Fibroblast of lung (primary cell): ENCODE measurements around the gene PTF1A. TPM values are rescaled to one million over a fixed set of nuclear protein-coding genes. Genes with fewer than 3 reads are reported as not detected.

Source experiments
- DNase-seq, 2 donors: peaks; one replicate each; pipeline versions ENCODE4 v3.0.0 to v3.0.0-alpha.2; 2010; ENCODE audit warnings: low read depth in 2 of 2
- H2AFZ ChIP-seq: 2 replicates; pipeline ENCODE4 v1.5.1; 2012; ENCODE audit warnings: low read length, control low read depth, inconsistent platforms
- H3K27ac ChIP-seq: 2 replicates; pipeline ENCODE4 v1.5.1; 2011; ENCODE audit warnings: low read length, control low read depth; ENCODE audit not compliant: insufficient read depth
- H3K27me3 ChIP-seq: 2 replicates; pipeline ENCODE4 v1.5.1; 2011; ENCODE audit warnings: mild to moderate bottlenecking, low read length; ENCODE audit not compliant: control insufficient read depth, insufficient read depth
- H3K36me3 ChIP-seq: 2 replicates; pipeline ENCODE4 v1.5.1; 2011; ENCODE audit warnings: low read length; ENCODE audit not compliant: control insufficient read depth, insufficient read depth
- H3K4me1 ChIP-seq: 2 replicates; pipeline ENCODE4 v1.5.1; 2011; ENCODE audit warnings: low read length; ENCODE audit not compliant: control insufficient read depth, insufficient read depth; ENCODE audit errors: extremely low read depth
- H3K4me2 ChIP-seq: 2 replicates; pipeline ENCODE4 v1.5.1; 2011; ENCODE audit warnings: low read length, control low read depth; ENCODE audit not compliant: insufficient read depth; ENCODE audit errors: extremely low read depth
- H3K4me3 ChIP-seq, 4 experiments: fragments of 200-600 bp in 1 of 4; sonication (generic) in 1 of 4; replicated peaks in 1 of 4; 2 replicates each; pipeline ENCODE4 v1.5.1; 2011 to 2016; ENCODE audit warnings: low read length in 4 of 4, low read depth in 3 of 4, mild to moderate bottlenecking in 3 of 4, control low read depth in 2 of 4, inconsistent platforms in 1 of 4, mixed read lengths in 1 of 4; ENCODE audit not compliant: insufficient read depth in 1 of 4; ENCODE audit errors: control extremely low read depth in 1 of 4
- H3K79me2 ChIP-seq: 2 replicates; pipeline ENCODE4 v1.5.1; 2012; ENCODE audit warnings: mild to moderate bottlenecking, low read length, inconsistent platforms; ENCODE audit not compliant: control insufficient read depth, insufficient read depth
- H3K9ac ChIP-seq: 2 replicates; pipeline ENCODE4 v1.5.1; 2011; ENCODE audit warnings: mild to moderate bottlenecking, low read length, control low read depth; ENCODE audit not compliant: insufficient read depth
- H3K9me3 ChIP-seq: 2 replicates; pipeline ENCODE4 v1.5.1; 2012; ENCODE audit warnings: low read depth, low read length; ENCODE audit not compliant: control insufficient read depth, insufficient read depth
- H4K20me1 ChIP-seq: 2 replicates; pipeline ENCODE4 v1.5.1; 2011; ENCODE audit warnings: low read length; ENCODE audit not compliant: control insufficient read depth, insufficient read depth; ENCODE audit errors: extremely low read depth
- EZH2 ChIP-seq: IDR thresholded peaks from 2 replicates; pipeline ENCODE4 v1.5.1; 2012; ENCODE audit warnings: low read length, control low read depth, mild to moderate bottlenecking; ENCODE audit errors: missing control alignments
- polyA plus RNA-seq, 2 donors: library from polyadenylated mRNA; depleted of rRNA in 1 of 2; stranded (reverse) in 1 of 2; unstranded in 1 of 2; fragments of >200 nt; gene quantifications; 2 replicates each; pipeline ENCODE4 v1.2.1, GENCODE V29; 2011 to 2012; ENCODE audit warnings: missing spikeins in 1 of 2
- total RNA-seq: library from RNA; depleted of rRNA; stranded (reverse); fragments of >200 nt; gene quantifications from 2 replicates; pipeline ENCODE4 v1.2.1, GENCODE V29; 2014
- TF ChIP-seq, protein P1 (sequence below), 2 donors: IDR thresholded peaks in 1 of 2; conservative IDR thresholded peaks in 1 of 2; 1 replicate in 1 of 2; 2 replicates in 1 of 2; pipeline ENCODE4 v1.5.1; 2011 to 2012; ENCODE audit warnings: low read length in 2 of 2, control low read depth in 1 of 2, inconsistent platforms in 1 of 2, low read depth in 1 of 2, mild to moderate bottlenecking in 1 of 2

Gene PTF1A
- total and polyA plus RNA-seq, 2 donors (not counting 1 experiment from before 2014, with no cell fraction given), result not detected

DNA sequence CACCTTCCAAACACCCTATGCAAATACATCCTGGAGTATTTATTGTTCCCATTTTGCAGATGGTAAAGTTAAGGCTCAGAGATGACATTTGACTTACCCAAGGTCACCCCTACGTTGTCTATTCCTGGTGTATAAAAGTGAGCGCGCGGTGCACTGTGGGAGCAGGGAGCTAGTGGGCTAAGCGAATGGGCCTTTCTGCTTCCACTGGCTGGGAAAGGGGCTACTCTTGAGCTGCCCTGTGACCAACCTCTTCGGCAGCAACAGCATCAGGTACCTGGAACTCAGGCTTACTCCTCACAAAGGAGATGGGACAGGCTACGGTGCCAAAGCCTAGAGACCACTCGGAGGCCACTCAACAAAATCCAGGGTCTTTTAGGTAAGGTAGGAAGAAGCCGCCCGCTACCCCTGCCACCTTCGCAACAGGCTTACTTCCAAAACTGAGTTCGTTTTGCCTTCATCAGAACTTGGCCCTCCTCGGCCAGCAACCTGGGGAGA is 2.4 kb downstream of the PTF1A start:
- H3K4me3 ChIP-seq, result no peak overlapping the region
- DNase-seq, result no peak
- H3K4me1 ChIP-seq, result no peaks in the 10 kb centered on the region
- no peak overlapping the region for H2AFZ ChIP-seq
- H3K9ac ChIP-seq, result no peak overlapping the region
- H3K27ac ChIP-seq, result no peak overlapping the region
- H3K9me3 ChIP-seq, result no peaks in the 10 kb centered on the region
- no peaks in the 10 kb centered on the region for H4K20me1 ChIP-seq
- H3K27me3 ChIP-seq, result peaks cover 31% of the 10 kb centered on the region
- H3K36me3 ChIP-seq, result no peaks in the 10 kb centered on the region
- no peaks in the 10 kb centered on the region for H3K79me2 ChIP-seq
- peak; percentile 53 for TF ChIP-seq EZH2
- TF ChIP-seq, protein P1, sequence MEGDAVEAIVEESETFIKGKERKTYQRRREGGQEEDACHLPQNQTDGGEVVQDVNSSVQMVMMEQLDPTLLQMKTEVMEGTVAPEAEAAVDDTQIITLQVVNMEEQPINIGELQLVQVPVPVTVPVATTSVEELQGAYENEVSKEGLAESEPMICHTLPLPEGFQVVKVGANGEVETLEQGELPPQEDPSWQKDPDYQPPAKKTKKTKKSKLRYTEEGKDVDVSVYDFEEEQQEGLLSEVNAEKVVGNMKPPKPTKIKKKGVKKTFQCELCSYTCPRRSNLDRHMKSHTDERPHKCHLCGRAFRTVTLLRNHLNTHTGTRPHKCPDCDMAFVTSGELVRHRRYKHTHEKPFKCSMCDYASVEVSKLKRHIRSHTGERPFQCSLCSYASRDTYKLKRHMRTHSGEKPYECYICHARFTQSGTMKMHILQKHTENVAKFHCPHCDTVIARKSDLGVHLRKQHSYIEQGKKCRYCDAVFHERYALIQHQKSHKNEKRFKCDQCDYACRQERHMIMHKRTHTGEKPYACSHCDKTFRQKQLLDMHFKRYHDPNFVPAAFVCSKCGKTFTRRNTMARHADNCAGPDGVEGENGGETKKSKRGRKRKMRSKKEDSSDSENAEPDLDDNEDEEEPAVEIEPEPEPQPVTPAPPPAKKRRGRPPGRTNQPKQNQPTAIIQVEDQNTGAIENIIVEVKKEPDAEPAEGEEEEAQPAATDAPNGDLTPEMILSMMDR (conservative IDR thresholded peaks at IDR 0.05 in 1 of 2, IDR thresholded peaks at IDR 0.05 in 1 of 2; ENCODE audit: low read depth in 1 of 2, low read length in 2 of 2), result no peak
- H3K4me2 ChIP-seq, result no peak overlapping the region

DNA sequence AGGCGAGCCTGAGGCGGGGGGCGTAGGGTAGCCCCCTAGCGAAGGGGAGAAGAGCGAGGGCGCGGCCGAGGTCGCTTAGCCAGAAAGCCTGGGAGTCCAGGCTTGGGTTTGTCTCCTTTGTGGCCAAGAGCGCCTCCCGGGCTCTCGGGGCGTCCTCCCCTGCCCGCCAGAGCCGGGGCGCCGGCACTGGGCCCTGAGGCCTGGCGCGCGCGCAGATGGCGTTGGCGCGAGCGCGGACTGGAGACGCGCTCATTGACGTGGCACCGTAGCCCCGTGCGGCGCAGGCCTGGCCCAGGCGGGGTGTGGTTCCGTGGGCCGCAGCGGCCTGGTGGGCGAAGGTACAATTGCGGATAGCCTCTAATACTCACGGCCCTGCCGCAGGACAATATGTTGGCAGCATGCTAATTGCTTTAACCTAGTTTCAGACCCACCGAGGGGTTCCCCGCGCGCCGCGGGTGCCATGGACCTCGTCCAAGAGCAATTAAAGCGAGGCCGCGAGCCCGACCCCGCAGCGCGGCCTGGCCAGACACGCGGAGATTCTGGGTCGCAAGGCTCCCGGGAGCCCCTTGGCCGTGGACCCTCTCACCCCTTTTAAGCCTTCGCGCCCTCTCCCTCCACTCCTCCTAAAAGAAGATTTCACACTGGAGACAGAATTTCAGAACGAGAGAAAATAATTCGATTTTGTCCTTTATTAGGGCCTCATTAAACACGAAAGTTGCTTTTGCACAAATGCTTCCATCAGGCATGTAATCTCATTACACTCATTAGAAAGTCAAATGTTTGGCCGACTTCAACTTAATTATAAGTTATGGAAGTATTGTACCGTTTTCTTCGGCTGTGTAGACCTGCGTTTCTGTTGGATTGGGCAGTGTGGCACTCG is 3.1 kb downstream of the PTF1A start:
- no peak overlapping the region for H3K27ac ChIP-seq
- no peaks in the 10 kb centered on the region for H3K79me2 ChIP-seq
- DNase-seq, result no peak
- no peaks in the 10 kb centered on the region for H3K36me3 ChIP-seq
- TF ChIP-seq, protein P1 (conservative IDR thresholded peaks at IDR 0.05 in 1 of 2, IDR thresholded peaks at IDR 0.05 in 1 of 2; ENCODE audit: low read depth in 1 of 2, low read length in 2 of 2), result no peak
- TF ChIP-seq EZH2, result no peak
- no peaks in the 10 kb centered on the region for H4K20me1 ChIP-seq
- no peak overlapping the region for H3K4me2 ChIP-seq
- H3K9ac ChIP-seq, result no peak overlapping the region
- H3K9me3 ChIP-seq, result no peaks in the 10 kb centered on the region
- peaks cover 36% of the 10 kb centered on the region for H3K27me3 ChIP-seq
- H3K4me1 ChIP-seq, result no peaks in the 10 kb centered on the region
- no peak overlapping the region for H2AFZ ChIP-seq
- H3K4me3 ChIP-seq, result no peak overlapping the region

DNA sequence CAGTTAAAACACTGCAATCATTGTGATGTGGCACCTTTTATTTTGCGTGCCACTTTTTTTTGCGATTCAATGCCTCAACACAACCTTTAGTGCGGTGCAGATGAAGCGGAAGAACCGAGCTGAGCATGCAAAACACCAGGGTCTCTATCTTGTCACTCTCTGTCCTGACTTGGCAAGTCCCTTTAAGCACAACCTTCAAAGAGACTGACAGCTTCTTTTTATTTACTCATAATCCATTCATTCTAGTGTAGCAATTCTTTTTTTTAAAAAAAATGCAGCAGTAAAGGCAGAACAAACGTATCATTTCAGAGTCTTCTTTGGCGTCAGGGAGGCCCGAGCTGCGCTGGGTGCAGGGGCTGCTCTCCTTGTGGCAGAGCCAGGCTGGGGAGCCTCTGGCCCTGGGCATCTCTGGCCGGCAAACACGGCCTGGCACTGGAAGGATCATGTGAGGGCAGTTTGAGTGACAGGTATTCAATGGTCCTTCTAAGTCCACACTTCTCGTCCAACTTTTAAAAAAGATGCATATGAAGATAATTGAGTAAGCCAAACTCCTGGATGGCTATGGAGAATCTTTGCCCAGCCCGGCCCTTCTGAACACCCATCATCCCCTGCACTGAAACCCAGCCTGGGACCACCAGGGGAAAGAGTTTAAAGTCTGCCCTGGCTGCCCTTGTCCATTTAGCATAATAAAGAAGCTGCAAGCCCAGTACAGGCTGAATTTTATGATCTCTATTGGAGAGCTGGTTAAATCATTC is 3.9 kb downstream of the PTF1A start:
- Histone ChIP-seq H3K9me3 (no peaks in the 10 kb centered on the region), H2AFZ (no peak overlapping the region), H3K4me3 (no peak overlapping the region), H3K27ac (no peak overlapping the region), H3K36me3 (no peaks in the 10 kb centered on the region), H4K20me1 (no peaks in the 10 kb centered on the region), H3K4me2 (no peak overlapping the region), H3K4me1 (no peaks in the 10 kb centered on the region), H3K9ac (no peak overlapping the region), H3K79me2 (no peaks in the 10 kb centered on the region), H3K27me3 (peaks cover 38% of the 10 kb centered on the region)
- DNase-seq, result no peak
- no peak for TF ChIP-seq EZH2
- TF ChIP-seq, protein P1 (conservative IDR thresholded peaks at IDR 0.05 in 1 of 2, IDR thresholded peaks at IDR 0.05 in 1 of 2; ENCODE audit: low read depth in 1 of 2, low read length in 2 of 2), result no peak
